ENCODE measurements around the gene MMP14.

- TF ChIP-seq EZH2 (IDR thresholded peaks at IDR 0.05; ENCODE audit: borderline replicate concordance) (no peak), CTCF (IDR thresholded peaks at IDR 0.05; ENCODE audit: poor library complexity) (no peak), EZH2phosphoT487 (IDR thresholded peaks at IDR 0.05; ENCODE audit: low read depth, severe bottlenecking, unreplicated experiment) (no peak)
Observed at GRCh38 chr14:22861651-22862050, 25.3 kb downstream of the MMP14 start.

Measured in hepatocyte (in vitro differentiated cells).